H1 (cell line): ENCODE measurements around the gene EPHA1. TPM values are rescaled to one million over a fixed set of nuclear protein-coding genes. Genes with fewer than 3 reads are reported as not detected.

Experiments used
- CTCF ChIA-PET: fragments of 300-600 bp; sonication (Branson Sonifier 250); formaldehyde crosslinking; loops from one replicate; lab custom pipeline; 2021; ENCODE audit not compliant: partially characterized antibody; lab: Charles Lee
- POLR2A ChIA-PET: fragments of 300-600 bp; sonication (Branson Sonifier 250); formaldehyde crosslinking; loops from one replicate; lab custom pipeline; 2021; ENCODE audit warnings: inconsistent platforms; ENCODE audit not compliant: partially characterized antibody; lab: Charles Lee
- DNase-seq, 2 experiments: peaks; one replicate each; pipeline versions ENCODE4 v3.0.0 to v3.0.0-alpha.2; 2010 to 2022; ENCODE audit warnings: low spot score in 2 of 2, low read depth in 1 of 2, mixed read lengths in 1 of 2
- FAIRE-seq: peaks from 2 replicates; lab custom pipeline; 2011; peaks lifted over from hg19 to GRCh38; lab: Jason Lieb, UNC
- H2AFZ ChIP-seq: 2 replicates; pipeline ENCODE4 v1.8.1; 2012; ENCODE audit warnings: low read length, inconsistent platforms
- H2AK5ac ChIP-seq: 2 replicates; pipeline ENCODE4 v1.6.1; 2013; ENCODE audit warnings: low read depth, low read length
- H2BK120ac ChIP-seq: replicated peaks from 2 replicates; pipeline ENCODE3; 2013; ENCODE audit warnings: low read depth, low read length, inconsistent platforms
- H2BK12ac ChIP-seq: 2 replicates; pipeline ENCODE4 v1.6.1; 2013; ENCODE audit warnings: low read depth, low read length
- H2BK15ac ChIP-seq: 2 replicates; pipeline ENCODE4 v1.6.1; 2013; ENCODE audit warnings: low read length
- H2BK20ac ChIP-seq: 2 replicates; pipeline ENCODE4 v1.6.1; 2013; ENCODE audit warnings: low read length
- H2BK5ac ChIP-seq: 2 replicates; pipeline ENCODE4 v1.6.1; 2013; ENCODE audit warnings: low read depth, low read length
- H3K14ac ChIP-seq: 2 replicates; pipeline ENCODE4 v1.6.1; 2013; ENCODE audit warnings: inconsistent platforms; ENCODE audit not compliant: insufficient read length
- H3K18ac ChIP-seq: 2 replicates; pipeline ENCODE4 v1.6.1; 2013; ENCODE audit warnings: low read length; ENCODE audit errors: extremely low read depth
- H3K23ac ChIP-seq: 2 replicates; pipeline ENCODE4 v1.6.1; 2013; ENCODE audit warnings: inconsistent platforms; ENCODE audit not compliant: insufficient read length
- H3K23me2 ChIP-seq: 2 replicates; pipeline ENCODE4 v1.6.1; 2013; ENCODE audit warnings: low read depth, low read length
- H3K27ac ChIP-seq: 2 replicates; pipeline ENCODE4 v1.6.1; 2011; ENCODE audit warnings: low read depth, low read length, inconsistent platforms
- H3K27me3 ChIP-seq, 4 experiments: replicated peaks in 1 of 4; 1 replicate in 1 of 4; 2 replicates in 3 of 4; pipeline versions ENCODE4 v1.6.1 to v1.8.1; 2011 to 2013; ENCODE audit warnings: low read length in 3 of 4, mild to moderate bottlenecking in 3 of 4, inconsistent platforms in 2 of 4, mixed read lengths in 2 of 4, moderate library complexity in 1 of 4; ENCODE audit not compliant: control insufficient read depth in 3 of 4, insufficient read depth in 3 of 4; ENCODE audit errors: extremely low read depth in 1 of 4
- H3K36me3 ChIP-seq, 4 experiments: 2 replicates each; pipeline versions ENCODE4 v1.6.1 to v1.8.1; 2011 to 2013; ENCODE audit warnings: mild to moderate bottlenecking in 4 of 4, low read length in 3 of 4, moderate library complexity in 2 of 4, control low read depth in 1 of 4, inconsistent platforms in 1 of 4; ENCODE audit not compliant: insufficient read depth in 4 of 4, control insufficient read depth in 2 of 4
- H3K4ac ChIP-seq: replicated peaks from 2 replicates; pipeline ENCODE3; 2013; ENCODE audit warnings: low read length, low read depth, mixed read lengths, inconsistent platforms; ENCODE audit not compliant: insufficient read length
- H3K4me1 ChIP-seq, 4 experiments: replicated peaks in 1 of 4; 1 replicate in 1 of 4; 2 replicates in 3 of 4; pipeline versions ENCODE4 v1.6.1 to v1.8.1; 2011 to 2013; ENCODE audit warnings: low read length in 3 of 4, inconsistent platforms in 2 of 4, mixed read lengths in 1 of 4; ENCODE audit not compliant: insufficient read depth in 4 of 4, control insufficient read depth in 3 of 4
- H3K4me2 ChIP-seq, 2 experiments: 2 replicates each; pipeline versions ENCODE4 v1.6.1 to v1.8.1; 2011 to 2013; ENCODE audit warnings: low read depth in 2 of 2, low read length in 2 of 2, control low read depth in 1 of 2, inconsistent platforms in 1 of 2, mild to moderate bottlenecking in 1 of 2; ENCODE audit not compliant: insufficient read depth in 1 of 2
- H3K4me3 ChIP-seq, 4 experiments: fragments of 200-600, 300-600 bp in 1 of 4; sonication (generic), shearing (Covaris generic), sonication (Bioruptor Twin) in 1 of 4; 2 replicates each; pipeline versions ENCODE4 v1.5.1 to v1.8.1; 2011 to 2016; ENCODE audit warnings: low read length in 4 of 4, low read depth in 3 of 4, control low read depth in 2 of 4, inconsistent platforms in 2 of 4, mild to moderate bottlenecking in 2 of 4, mixed read lengths in 1 of 4, moderate library complexity in 1 of 4; ENCODE audit not compliant: insufficient read depth in 2 of 4; ENCODE audit errors: extremely low read depth in 1 of 4
- H3K56ac ChIP-seq: replicated peaks from 2 replicates; pipeline ENCODE3; 2013; ENCODE audit warnings: low read depth, mild to moderate bottlenecking, mixed read lengths, low read length, inconsistent platforms; ENCODE audit not compliant: insufficient read length
- H3K79me1 ChIP-seq: 2 replicates; pipeline ENCODE4 v1.6.1; 2013; ENCODE audit warnings: low read depth, low read length, control low read depth
- H3K79me2 ChIP-seq, 2 experiments: 2 replicates each; pipeline versions ENCODE4 v1.6.1 to v1.8.1; 2012 to 2013; ENCODE audit warnings: low read length in 2 of 2, mild to moderate bottlenecking in 2 of 2, inconsistent platforms in 1 of 2; ENCODE audit not compliant: insufficient read depth in 2 of 2, control insufficient read depth in 1 of 2
- H3K9ac ChIP-seq, 4 experiments: replicated peaks in 1 of 4; 1 replicate in 1 of 4; 2 replicates in 3 of 4; pipeline versions ENCODE4 v1.6.1 to v1.8.1; 2011 to 2013; ENCODE audit warnings: low read depth in 3 of 4, low read length in 3 of 4, control low read depth in 2 of 4, mild to moderate bottlenecking in 2 of 4, moderate library complexity in 2 of 4, inconsistent platforms in 1 of 4; ENCODE audit errors: extremely low read depth in 1 of 4
- H3K9me3 ChIP-seq, 2 experiments: 2 replicates each; pipeline versions ENCODE4 v1.6.1 to v1.8.1; 2012 to 2013; ENCODE audit warnings: mild to moderate bottlenecking in 2 of 2, moderate library complexity in 2 of 2, control low read depth in 1 of 2, inconsistent platforms in 1 of 2, low read depth in 1 of 2, low read length in 1 of 2, mixed read lengths in 1 of 2; ENCODE audit not compliant: insufficient read depth in 2 of 2
- H4K20me1 ChIP-seq, 2 experiments: replicated peaks in 1 of 2; 2 replicates each; pipeline versions ENCODE3 to v1.8.1; 2011 to 2013; ENCODE audit warnings: inconsistent platforms in 2 of 2, low read length in 2 of 2, mild to moderate bottlenecking in 1 of 2; ENCODE audit not compliant: insufficient read depth in 2 of 2, control insufficient read depth in 1 of 2
- H4K5ac ChIP-seq: 2 replicates; pipeline ENCODE4 v1.6.1; 2013; ENCODE audit warnings: low read length, low read depth, mixed read lengths, inconsistent platforms; ENCODE audit not compliant: insufficient read length
- H4K8ac ChIP-seq: 2 replicates; pipeline ENCODE4 v1.8.0; 2013; ENCODE audit warnings: mild to moderate bottlenecking, moderate library complexity, low read length, inconsistent platforms; ENCODE audit not compliant: insufficient read depth; ENCODE audit errors: extremely low read depth
- H4K91ac ChIP-seq: replicated peaks from 2 replicates; pipeline ENCODE3; 2013; ENCODE audit warnings: low read length, mixed read lengths, inconsistent platforms; ENCODE audit not compliant: insufficient read length
- ASH2L ChIP-seq: fragments of 200-600, 300-600 bp; sonication (generic); IDR thresholded peaks from one replicate; pipeline ENCODE4 v1.7.1; 2017; ENCODE audit warnings: low read length
- BRCA1 ChIP-seq: IDR thresholded peaks from 2 replicates; pipeline ENCODE4 v1.6.1; 2012; ENCODE audit warnings: low read depth, low read length, improper control_type of control experiment
- CBX8 ChIP-seq: fragments of 300-800, 300-1000 bp; sonication (generic); IDR thresholded peaks from 2 replicates; pipeline ENCODE4 v1.7.1; 2016; ENCODE audit warnings: low read depth, low read length, borderline replicate concordance
- EZH2 ChIP-seq: fragments of 200-600 bp; sonication (generic); IDR thresholded peaks from 2 replicates; pipeline ENCODE4 v1.7.1; 2012; ENCODE audit warnings: low read depth, mild to moderate bottlenecking, moderate library complexity, low read length, inconsistent platforms; ENCODE audit not compliant: severe bottlenecking
- GABPA ChIP-seq: IDR thresholded peaks from 2 replicates; pipeline ENCODE4 v1.6.1; 2011; ENCODE audit warnings: mild to moderate bottlenecking, low read length, moderate library complexity, borderline replicate concordance; ENCODE audit not compliant: insufficient read depth
- HDAC6 ChIP-seq: IDR thresholded peaks from one replicate; pipeline ENCODE4 v1.7.1; 2012; ENCODE audit warnings: low read depth, mild to moderate bottlenecking, inconsistent platforms, low read length, moderate library complexity
- KDM4A ChIP-seq: IDR thresholded peaks from one replicate; pipeline ENCODE4 v1.7.1; 2012; ENCODE audit warnings: low read depth, mild to moderate bottlenecking, moderate library complexity, low read length, inconsistent platforms; ENCODE audit not compliant: severe bottlenecking
- SIN3A ChIP-seq, 2 experiments: IDR thresholded peaks in 1 of 2; conservative IDR thresholded peaks in 1 of 2; 2 replicates each; pipeline ENCODE4 v1.6.1; 2011 to 2012; ENCODE audit warnings: low read length in 2 of 2, improper control_type of control experiment in 1 of 2, low read depth in 1 of 2, mild to moderate bottlenecking in 1 of 2
- SIX5 ChIP-seq: IDR thresholded peaks from 2 replicates; pipeline ENCODE4 v1.6.1; 2011; ENCODE audit warnings: mild to moderate bottlenecking, low read depth, low read length
- SP4 ChIP-seq: IDR thresholded peaks from 2 replicates; pipeline ENCODE4 v1.6.1; 2012; ENCODE audit warnings: low read length, inconsistent platforms
- SUZ12 ChIP-seq: fragments of 200-600 bp; sonication (generic); IDR thresholded peaks from 2 replicates; pipeline ENCODE4 v1.6.1; 2012; ENCODE audit warnings: mild to moderate bottlenecking, inconsistent platforms, low read length, moderate library complexity, mixed read lengths
- TAF1 ChIP-seq: IDR thresholded peaks from 2 replicates; pipeline ENCODE4 v1.6.1; 2011; ENCODE audit warnings: mild to moderate bottlenecking, low read depth, low read length
- TCF12 ChIP-seq: IDR thresholded peaks from 2 replicates; pipeline ENCODE4 v1.6.1; 2011; ENCODE audit warnings: low read depth, mild to moderate bottlenecking, low read length
- WGBS, 2 experiments: shearing (Covaris generic) in 1 of 2; methylation state at CpG; one replicate each; pipeline versions ENCODE4 v1.1.6 to v1.1.7; 2013 to 2015; ENCODE audit warnings: low lambda C conversion rate in 2 of 2, mixed read lengths in 2 of 2, inconsistent platforms in 1 of 2, low coverage in 1 of 2, missing lambda C conversion rate in 1 of 2; ENCODE audit not compliant: insufficient replicate concordance in 2 of 2, insufficient coverage in 1 of 2, insufficient read length in 1 of 2; ENCODE audit errors: extremely low coverage in 1 of 2, missing lambda C conversion rate in 1 of 2; 5-methylcytosine and 5-hydroxymethylcytosine counted together
- polyA plus RNA-seq, 7 experiments: library from polyadenylated mRNA; depleted of rRNA in 3 of 7; stranded (reverse) in 5 of 7; unstranded in 2 of 7; fragments of >200 nt in 5 of 7; fragments of 200-250 nt in 2 of 7; gene quantifications; 1 replicate in 5 of 7; 2 replicates in 1 of 7; 4 replicates in 1 of 7; pipeline versions ENCODE4 v1.2.1 to v1.2.3, GENCODE V29; 2011 to 2013; ENCODE audit warnings: missing spikeins in 2 of 7, mixed read lengths in 2 of 7
- total RNA-seq: library from RNA; stranded (reverse); fragmentation: NEBNext Ultra II Directional; extraction: Animal tissue kit (Norgen Biotek cat#: 25700); gene quantifications from 2 replicates; pipeline ENCODE4 v1.2.1, GENCODE V29; 2021

The EPHA1 gene
- total and polyA plus RNA-seq, 2 of the 8 experiments (the other 6 are each of a cell fraction or from before 2014, with no cell fraction given), result 86.5 to 133 TPM

- H4K20me1 ChIP-seq, result no peaks in the 10 kb centered on the region
- no peak overlapping the region; a peak in 1 of 8 replicates for H3K4me3 ChIP-seq
- FAIRE-seq (no peak), DNase-seq (no peak)
- H2BK15ac ChIP-seq, result no peak overlapping the region
- H3K27me3 ChIP-seq, result no peaks in the 10 kb centered on the region
- no peaks in the 10 kb centered on the region for H3K23me2 ChIP-seq
- ChIA-PET CTCF (interaction anchor here (0.7 to 5.2 kb wide), 29 partner anchors 9 to 178 kb away, joined by 3 to 65 read pairs (median 5); partner anchors contain the start of genes EPHA1 and TAS2R60), POLR2A (interaction anchor here (0.8 to 1.4 kb wide), 4 partner anchors 9 to 27 kb away, joined by 3 to 9 read pairs (median 4); partner anchors contain the start of gene EPHA1)
- H3K27ac ChIP-seq, result no peak overlapping the region
- no peak overlapping the region for H3K4ac ChIP-seq
- no peak overlapping the region for H4K91ac ChIP-seq
- H2BK120ac ChIP-seq, result peak overlapping the region; percentile 16
- no peak overlapping the region; the same call in 1 of the 2 replicates for H3K18ac ChIP-seq
- H3K79me2 ChIP-seq, result no peaks in the 10 kb centered on the region
- H3K9ac ChIP-seq, result no peak overlapping the region
- no peak overlapping the region for H4K8ac ChIP-seq
- H3K4me2 ChIP-seq, result peak overlapping the region; percentile 24; a peak in 2 of 4 replicates
- H2BK12ac ChIP-seq, result no peak overlapping the region
- H3K23ac ChIP-seq, result no peak overlapping the region
- no peak overlapping the region for H3K14ac ChIP-seq
- H3K79me1 ChIP-seq, result no peaks in the 10 kb centered on the region
- no peak overlapping the region for H3K56ac ChIP-seq
- no peak overlapping the region for H2BK20ac ChIP-seq
- H4K5ac ChIP-seq, result no peak overlapping the region
- peaks cover 3 to 6% of the 10 kb centered on the region in 2 experiments; a peak in 3 of 4 replicates for H3K9me3 ChIP-seq
- 63% methylated on average over 1 of the region's 1 CpG; no CpG with 5 or more reads in 1 of the 2 experiments for WGBS, 2 experiments
- peaks cover 3 to 8% (median 6%) of the 10 kb centered on the region in 4 experiments; a peak in 5 of 7 replicates for H3K4me1 ChIP-seq
- no peak overlapping the region for H2BK5ac ChIP-seq
- no peaks in the 10 kb centered on the region for H3K36me3 ChIP-seq
- H2AFZ ChIP-seq, result no peak overlapping the region
- H2AK5ac ChIP-seq, result no peak overlapping the region
- TF ChIP-seq BRCA1 (no peak), TAF1 (no peak), HDAC6 (no peak), KDM4A (no peak), ASH2L (no peak), CBX8 (no peak), EZH2 (no peak), SIX5 (no peak), GABPA (no peak), SP4 (no peak), TCF12 (no peak), SIN3A (conservative IDR thresholded peaks at IDR 0.05 in 1 of 2, IDR thresholded peaks at IDR 0.05 in 1 of 2; ENCODE audit: low read depth in 1 of 2, low read length in 2 of 2) (no peak), SUZ12 (no peak)
Measured at GRCh38 chr7:143417734-143418383, 9.2 kb upstream of the EPHA1 start.
